ENCODE results near the gene BAIAP2L2.

The BAIAP2L2 gene

GRCh38 chr22:38108561-38109319, 1.7 kb downstream of the BAIAP2L2 start:
- Histone ChIP-seq H3K36me3 (ENCODE audit: control insufficient read depth, low read length) (no peaks in the 10 kb centered on the region), H3K27ac (ENCODE audit: low read depth, low read length) (no peak overlapping the region), H3K79me2 (ENCODE audit: control insufficient read depth, low read length) (no peaks in the 10 kb centered on the region), H3K27me3 (ENCODE audit: control insufficient read depth, low read length) (no peaks in the 10 kb centered on the region), H3K9me2 (replicated peaks; ENCODE audit: control insufficient read depth, low read length) (no peaks in the 10 kb centered on the region), H3K4me3 (ENCODE audit: low read length) (no peak overlapping the region), H3F3A (ENCODE audit: control insufficient read depth, insufficient read depth) (no peaks in the 10 kb centered on the region), H4K20me1 (ENCODE audit: control insufficient read depth, insufficient read depth, low read depth, low read length) (no peaks in the 10 kb centered on the region), H3K4me2 (ENCODE audit: low read length) (no peak overlapping the region), H3K9me3 (ENCODE audit: control insufficient read depth, insufficient read depth, low read length) (no peaks in the 10 kb centered on the region), H3K4me1 (ENCODE audit: control insufficient read depth, low read length) (no peaks in the 10 kb centered on the region)
- TF ChIP-seq CTCF (IDR thresholded peaks at IDR 0.05; ENCODE audit: low read depth, low read length, poor library complexity, severe bottlenecking), result no peak
- no peak for TF ChIP-seq EZH2phosphoT487 (IDR thresholded peaks at IDR 0.05; ENCODE audit: borderline replicate concordance, low read length)

- TF ChIP-seq CTCF (IDR thresholded peaks at IDR 0.05; ENCODE audit: low read depth, low read length, poor library complexity, severe bottlenecking) (no peak), EZH2phosphoT487 (IDR thresholded peaks at IDR 0.05; ENCODE audit: borderline replicate concordance, low read length) (no peak)
- Histone ChIP-seq H3K4me2 (ENCODE audit: low read length) (no peak overlapping the region), H3K4me1 (ENCODE audit: control insufficient read depth, low read length) (no peaks in the 10 kb centered on the region), H3K36me3 (ENCODE audit: control insufficient read depth, low read length) (no peaks in the 10 kb centered on the region), H3K27ac (ENCODE audit: low read depth, low read length) (no peak overlapping the region), H4K20me1 (ENCODE audit: control insufficient read depth, insufficient read depth, low read depth, low read length) (no peaks in the 10 kb centered on the region), H3K9me2 (replicated peaks; ENCODE audit: control insufficient read depth, low read length) (no peaks in the 10 kb centered on the region), H3K4me3 (ENCODE audit: low read length) (no peak overlapping the region), H3K9me3 (ENCODE audit: control insufficient read depth, insufficient read depth, low read length) (no peaks in the 10 kb centered on the region), H3F3A (ENCODE audit: control insufficient read depth, insufficient read depth) (no peaks in the 10 kb centered on the region), H3K27me3 (ENCODE audit: control insufficient read depth, low read length) (no peaks in the 10 kb centered on the region), H3K79me2 (ENCODE audit: control insufficient read depth, low read length) (no peaks in the 10 kb centered on the region)
These were observed 2.6 kb downstream of the BAIAP2L2 start for GRCh38 chr22:38107692-38108515.

- no peak overlapping the region for H3K27ac ChIP-seq (ENCODE audit: low read depth, low read length)
- TF ChIP-seq CTCF (IDR thresholded peaks at IDR 0.05; ENCODE audit: low read depth, low read length, poor library complexity, severe bottlenecking), result no peak
- TF ChIP-seq EZH2phosphoT487 (IDR thresholded peaks at IDR 0.05; ENCODE audit: borderline replicate concordance, low read length), result no peak
- H3K4me1 ChIP-seq (ENCODE audit: control insufficient read depth, low read length), result no peaks in the 10 kb centered on the region
- H3K9me3 ChIP-seq (ENCODE audit: control insufficient read depth, insufficient read depth, low read length), result no peaks in the 10 kb centered on the region
- H3K79me2 ChIP-seq (ENCODE audit: control insufficient read depth, low read length), result no peaks in the 10 kb centered on the region
- no peaks in the 10 kb centered on the region for H3K36me3 ChIP-seq (ENCODE audit: control insufficient read depth, low read length)
- H3F3A ChIP-seq (ENCODE audit: control insufficient read depth, insufficient read depth), result no peaks in the 10 kb centered on the region
- H3K4me2 ChIP-seq (ENCODE audit: low read length), result no peak overlapping the region
- H3K4me3 ChIP-seq (ENCODE audit: low read length), result no peak overlapping the region
- H3K9me2 ChIP-seq (replicated peaks; ENCODE audit: control insufficient read depth, low read length), result no peaks in the 10 kb centered on the region
- H3K27me3 ChIP-seq (ENCODE audit: control insufficient read depth, low read length), result no peaks in the 10 kb centered on the region
- no peaks in the 10 kb centered on the region for H4K20me1 ChIP-seq (ENCODE audit: control insufficient read depth, insufficient read depth, low read depth, low read length)
These were observed 3.5 kb downstream of the BAIAP2L2 start for GRCh38 chr22:38106814-38107578.

All from DOHH2 (cell line).